OCI-LY1 (cell line): ENCODE results near the gene CCDC97.

ENCODE experiments used
- EZH2 ChIP-seq: fragments of 200-600 bp; sonication (generic), shearing (Covaris generic); IDR thresholded peaks from 2 replicates; pipeline ENCODE4 v1.8.0; 2017; ENCODE audit warnings: borderline replicate concordance, mixed run types, mild to moderate bottlenecking, antibody characterized with exemption, low read length, moderate library complexity, mixed read lengths
- TF ChIP-seq, protein P1 (sequence below): fragments of 200-600 bp; sonication (generic), shearing (Covaris generic); IDR thresholded peaks from 2 replicates; pipeline ENCODE4 v1.5.1; 2017; ENCODE audit warnings: mild to moderate bottlenecking, antibody characterized with exemption, low read length, moderate library complexity, mixed read lengths

DNA sequence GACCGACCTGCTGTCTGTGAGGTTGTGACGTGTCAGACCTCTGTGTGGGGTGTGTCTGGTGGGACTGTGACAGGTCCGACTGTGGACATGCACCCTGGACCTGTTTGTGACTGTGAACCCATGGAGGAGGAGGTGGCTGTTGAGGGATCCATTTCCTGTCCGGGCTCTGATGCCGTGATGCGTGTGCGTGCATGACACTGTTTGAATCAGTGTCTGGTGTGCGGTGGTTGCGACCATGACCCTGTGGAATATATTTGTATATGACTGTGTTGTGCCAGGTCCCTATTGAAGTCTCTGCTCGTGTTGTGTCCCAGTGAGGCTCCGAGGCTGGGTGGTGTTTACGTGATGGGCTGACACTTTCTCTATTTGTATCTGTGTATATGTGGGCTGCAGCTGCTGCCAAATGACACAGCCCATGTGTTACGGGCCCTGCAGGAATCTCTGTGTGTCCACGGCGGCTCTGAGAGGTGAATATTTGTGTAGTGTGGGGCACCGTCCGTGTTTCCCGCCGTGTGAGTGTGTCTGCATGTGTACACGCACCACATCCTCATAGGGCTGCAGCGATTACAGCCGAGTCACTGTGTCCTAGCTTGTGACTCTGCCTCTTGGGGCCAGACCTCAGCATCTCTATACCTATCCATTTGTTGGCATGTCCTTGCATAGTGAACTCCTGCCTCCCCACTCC, 18.3 kb downstream of the CCDC97 start:
- TF ChIP-seq, protein P1, sequence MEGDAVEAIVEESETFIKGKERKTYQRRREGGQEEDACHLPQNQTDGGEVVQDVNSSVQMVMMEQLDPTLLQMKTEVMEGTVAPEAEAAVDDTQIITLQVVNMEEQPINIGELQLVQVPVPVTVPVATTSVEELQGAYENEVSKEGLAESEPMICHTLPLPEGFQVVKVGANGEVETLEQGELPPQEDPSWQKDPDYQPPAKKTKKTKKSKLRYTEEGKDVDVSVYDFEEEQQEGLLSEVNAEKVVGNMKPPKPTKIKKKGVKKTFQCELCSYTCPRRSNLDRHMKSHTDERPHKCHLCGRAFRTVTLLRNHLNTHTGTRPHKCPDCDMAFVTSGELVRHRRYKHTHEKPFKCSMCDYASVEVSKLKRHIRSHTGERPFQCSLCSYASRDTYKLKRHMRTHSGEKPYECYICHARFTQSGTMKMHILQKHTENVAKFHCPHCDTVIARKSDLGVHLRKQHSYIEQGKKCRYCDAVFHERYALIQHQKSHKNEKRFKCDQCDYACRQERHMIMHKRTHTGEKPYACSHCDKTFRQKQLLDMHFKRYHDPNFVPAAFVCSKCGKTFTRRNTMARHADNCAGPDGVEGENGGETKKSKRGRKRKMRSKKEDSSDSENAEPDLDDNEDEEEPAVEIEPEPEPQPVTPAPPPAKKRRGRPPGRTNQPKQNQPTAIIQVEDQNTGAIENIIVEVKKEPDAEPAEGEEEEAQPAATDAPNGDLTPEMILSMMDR: no peak
- TF ChIP-seq EZH2: no peak
